KMS-11 (cell line): ENCODE results near the gene KAZN.

Experiments used
- H2AFZ ChIP-seq: fragments of 200-600 bp; sonication (generic); 2 replicates; pipeline ENCODE4 v1.6.1; 2016; ENCODE audit warnings: antibody characterized with exemption, mixed run types, low read depth
- H3K27ac ChIP-seq: fragments of 200-600 bp; sonication (generic); 2 replicates; pipeline ENCODE4 v1.6.1; 2016; ENCODE audit warnings: mild to moderate bottlenecking, mixed run types
- H3K27me3 ChIP-seq: fragments of 200-600 bp; sonication (generic); 2 replicates; pipeline ENCODE4 v1.6.1; 2017; ENCODE audit warnings: mild to moderate bottlenecking, low read depth, mixed run types, moderate library complexity; ENCODE audit not compliant: insufficient read depth
- H3K36me3 ChIP-seq: fragments of 200-600 bp; sonication (generic); 2 replicates; pipeline ENCODE4 v1.6.1; 2017; ENCODE audit warnings: mild to moderate bottlenecking, mixed run types; ENCODE audit not compliant: insufficient read depth
- H3K4me1 ChIP-seq: fragments of 200-600 bp; sonication (generic); 2 replicates; pipeline ENCODE4 v1.6.1; 2016; ENCODE audit warnings: mild to moderate bottlenecking, low read depth, mixed run types; ENCODE audit not compliant: poor library complexity, severe bottlenecking
- H3K4me2 ChIP-seq: fragments of 200-600 bp; sonication (generic); 2 replicates; pipeline ENCODE4 v1.7.0; 2016; ENCODE audit warnings: mild to moderate bottlenecking, mixed run types
- H3K4me3 ChIP-seq: fragments of 200-600 bp; sonication (generic); IDR thresholded peaks from 2 replicates; pipeline ENCODE4 v1.6.1; 2017; ENCODE audit warnings: low read depth, low read length, mixed read lengths; ENCODE audit not compliant: insufficient read depth
- H3K79me2 ChIP-seq: fragments of 200-600 bp; sonication (generic); 2 replicates; pipeline ENCODE4 v1.6.1; 2016; ENCODE audit warnings: low read depth, mixed run types; ENCODE audit not compliant: insufficient read depth
- H3K9ac ChIP-seq: fragments of 200-600 bp; sonication (generic); 2 replicates; pipeline ENCODE4 v1.6.1; 2016; ENCODE audit warnings: mild to moderate bottlenecking, mixed run types
- H4K20me1 ChIP-seq: fragments of 200-600 bp; sonication (generic); 2 replicates; pipeline ENCODE4 v1.6.1; 2016; ENCODE audit warnings: mild to moderate bottlenecking, mixed run types; ENCODE audit not compliant: insufficient read depth
- TF ChIP-seq, protein P1 (sequence below): fragments of 200-600 bp; sonication (generic); conservative IDR thresholded peaks from 2 replicates; pipeline ENCODE4 v1.6.1; 2017; ENCODE audit warnings: low read depth, mild to moderate bottlenecking, antibody characterized with exemption, low read length, moderate library complexity, mixed read lengths

KAZN gene

DNA sequence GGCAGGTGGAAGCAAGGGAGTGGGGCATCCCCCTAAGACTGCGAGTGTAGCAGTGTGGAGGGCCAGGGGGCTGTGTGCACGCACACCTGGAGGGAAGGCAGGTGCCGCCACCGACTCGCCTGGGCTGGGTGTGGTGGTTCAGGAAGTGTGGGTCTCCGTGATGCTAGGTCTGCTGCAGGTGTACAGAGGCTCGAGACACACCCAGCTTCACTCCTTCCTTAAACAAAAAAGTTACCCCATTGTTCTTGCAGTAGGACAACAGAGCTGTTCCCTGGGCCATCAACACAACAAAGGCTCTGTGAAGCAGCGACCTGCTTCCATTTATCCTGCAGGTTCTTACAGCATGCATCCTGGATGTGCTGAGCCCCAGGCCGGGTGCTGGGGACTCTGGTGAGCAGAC is 454.7 kb downstream of the KAZN start:
- TF ChIP-seq, protein P1, sequence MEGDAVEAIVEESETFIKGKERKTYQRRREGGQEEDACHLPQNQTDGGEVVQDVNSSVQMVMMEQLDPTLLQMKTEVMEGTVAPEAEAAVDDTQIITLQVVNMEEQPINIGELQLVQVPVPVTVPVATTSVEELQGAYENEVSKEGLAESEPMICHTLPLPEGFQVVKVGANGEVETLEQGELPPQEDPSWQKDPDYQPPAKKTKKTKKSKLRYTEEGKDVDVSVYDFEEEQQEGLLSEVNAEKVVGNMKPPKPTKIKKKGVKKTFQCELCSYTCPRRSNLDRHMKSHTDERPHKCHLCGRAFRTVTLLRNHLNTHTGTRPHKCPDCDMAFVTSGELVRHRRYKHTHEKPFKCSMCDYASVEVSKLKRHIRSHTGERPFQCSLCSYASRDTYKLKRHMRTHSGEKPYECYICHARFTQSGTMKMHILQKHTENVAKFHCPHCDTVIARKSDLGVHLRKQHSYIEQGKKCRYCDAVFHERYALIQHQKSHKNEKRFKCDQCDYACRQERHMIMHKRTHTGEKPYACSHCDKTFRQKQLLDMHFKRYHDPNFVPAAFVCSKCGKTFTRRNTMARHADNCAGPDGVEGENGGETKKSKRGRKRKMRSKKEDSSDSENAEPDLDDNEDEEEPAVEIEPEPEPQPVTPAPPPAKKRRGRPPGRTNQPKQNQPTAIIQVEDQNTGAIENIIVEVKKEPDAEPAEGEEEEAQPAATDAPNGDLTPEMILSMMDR, result no peak
- H2AFZ ChIP-seq, result no peak overlapping the region
- no peak overlapping the region for H3K9ac ChIP-seq
- no peaks in the 10 kb centered on the region for H3K79me2 ChIP-seq
- H3K4me1 ChIP-seq, result no peaks in the 10 kb centered on the region
- no peaks in the 10 kb centered on the region for H4K20me1 ChIP-seq
- no peak overlapping the region for H3K27ac ChIP-seq
- H3K4me3 ChIP-seq, result no peak overlapping the region
- no peaks in the 10 kb centered on the region for H3K36me3 ChIP-seq
- no peak overlapping the region for H3K4me2 ChIP-seq
- H3K27me3 ChIP-seq, result no peaks in the 10 kb centered on the region

DNA sequence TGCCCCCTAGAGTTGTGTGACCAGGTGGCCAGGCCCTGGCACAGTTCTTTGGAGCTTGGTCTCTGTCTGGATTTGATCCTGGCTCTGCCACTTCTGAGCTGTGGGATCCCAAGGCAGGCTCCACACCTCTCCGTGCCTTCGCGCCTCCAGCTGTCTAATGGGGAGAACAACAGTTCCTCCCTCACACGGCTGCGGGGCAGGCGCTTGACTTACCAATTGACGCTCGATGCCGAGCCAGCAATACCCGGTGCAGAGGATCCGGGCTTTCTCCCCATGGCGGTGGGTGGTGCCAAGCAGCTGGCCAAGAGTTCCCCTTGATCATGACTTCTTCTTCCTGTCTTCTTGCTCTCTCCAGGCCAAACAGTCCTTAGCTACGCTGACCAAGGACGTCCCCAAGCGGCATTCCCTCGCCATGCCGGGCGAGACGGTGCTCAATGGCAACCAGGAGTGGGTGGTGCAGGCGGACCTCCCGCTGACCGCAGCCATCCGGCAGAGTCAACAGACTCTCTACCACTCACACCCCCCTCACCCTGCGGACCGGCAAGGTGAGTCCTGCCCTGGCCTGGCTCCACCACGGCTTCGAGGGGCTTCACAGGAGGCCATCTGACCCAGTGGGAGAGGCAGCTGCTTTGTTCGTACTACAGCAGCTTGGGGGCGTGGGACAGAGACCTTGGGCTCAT is 457.4 kb downstream of the KAZN start:
- no peak overlapping the region for H3K27ac ChIP-seq
- no peaks in the 10 kb centered on the region for H3K4me1 ChIP-seq
- no peak overlapping the region for H3K4me2 ChIP-seq
- no peaks in the 10 kb centered on the region for H3K79me2 ChIP-seq
- no peak overlapping the region for H3K9ac ChIP-seq
- no peak overlapping the region for H3K4me3 ChIP-seq
- H3K27me3 ChIP-seq, result no peaks in the 10 kb centered on the region
- no peak overlapping the region for H2AFZ ChIP-seq
- no peaks in the 10 kb centered on the region for H3K36me3 ChIP-seq
- H4K20me1 ChIP-seq, result no peaks in the 10 kb centered on the region
- TF ChIP-seq, protein P1, result no peak

DNA sequence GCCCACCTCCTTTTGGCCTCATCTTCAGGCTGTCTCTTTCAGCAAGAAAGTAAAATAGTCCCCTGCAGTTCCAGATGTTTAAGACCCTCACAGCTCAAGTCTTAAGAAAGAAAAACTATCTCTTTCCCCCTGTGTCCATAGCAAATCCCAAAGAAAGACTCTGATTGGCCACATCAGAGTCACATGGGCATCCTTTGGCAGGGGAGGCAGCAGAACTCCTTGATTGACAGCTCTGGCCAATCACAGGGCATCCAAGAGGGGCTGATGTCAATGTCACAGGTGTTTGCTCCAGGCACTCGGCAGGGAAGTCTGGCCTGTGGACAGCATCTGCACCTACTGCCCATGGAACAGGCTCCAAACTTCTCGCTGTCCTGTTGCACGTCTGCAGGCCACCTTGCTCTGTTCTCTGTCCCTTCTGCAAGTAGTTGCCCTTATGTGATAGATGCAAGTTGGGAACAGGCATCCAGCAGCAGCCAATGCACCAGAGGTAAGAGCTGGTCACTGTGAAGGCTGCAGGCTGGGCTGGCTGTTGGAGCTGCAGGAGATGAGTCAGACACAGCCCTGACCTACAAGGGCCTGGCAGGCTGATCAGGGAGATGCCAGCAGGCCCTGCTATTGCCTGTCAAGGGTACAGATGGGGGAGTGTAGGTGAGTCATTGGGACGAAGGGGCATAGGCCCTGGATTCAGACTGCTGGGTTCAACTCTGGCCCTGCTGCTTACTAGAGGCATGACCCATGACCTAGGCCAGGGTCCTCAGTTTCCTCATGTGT is 458.2 kb downstream of the KAZN start:
- H3K36me3 ChIP-seq, result no peaks in the 10 kb centered on the region
- H3K79me2 ChIP-seq, result no peaks in the 10 kb centered on the region
- no peaks in the 10 kb centered on the region for H4K20me1 ChIP-seq
- TF ChIP-seq, protein P1, result no peak
- H3K4me3 ChIP-seq, result no peak overlapping the region
- H3K4me2 ChIP-seq, result no peak overlapping the region
- H3K9ac ChIP-seq, result no peak overlapping the region
- no peaks in the 10 kb centered on the region for H3K27me3 ChIP-seq
- no peak overlapping the region for H3K27ac ChIP-seq
- no peak overlapping the region for H2AFZ ChIP-seq
- H3K4me1 ChIP-seq, result no peaks in the 10 kb centered on the region

DNA sequence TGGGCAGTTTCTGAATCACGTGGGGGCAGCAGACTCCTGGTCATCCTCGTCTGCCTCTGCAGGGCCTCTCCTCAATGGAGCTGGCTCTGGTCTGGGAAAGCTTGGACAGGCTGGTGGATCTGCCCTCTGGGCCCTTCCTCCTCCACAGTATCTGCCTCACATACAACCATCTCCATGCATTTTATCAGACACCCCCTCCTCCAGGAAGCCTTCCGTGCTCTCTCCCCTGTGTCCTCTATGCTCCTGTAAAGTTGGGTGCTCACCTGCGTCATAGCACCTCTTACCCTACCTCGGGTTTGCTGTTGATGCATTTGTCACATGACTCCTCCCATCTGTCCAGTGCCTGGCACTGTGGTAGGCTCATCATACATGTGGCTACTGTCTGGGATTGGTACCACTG is 459.3 kb downstream of the KAZN start:
- H3K27me3 ChIP-seq, result no peaks in the 10 kb centered on the region
- TF ChIP-seq, protein P1, result no peak
- no peak overlapping the region for H3K27ac ChIP-seq
- no peak overlapping the region for H2AFZ ChIP-seq
- H3K4me2 ChIP-seq, result no peak overlapping the region
- H3K79me2 ChIP-seq, result no peaks in the 10 kb centered on the region
- H3K4me3 ChIP-seq, result no peak overlapping the region
- H3K36me3 ChIP-seq, result no peaks in the 10 kb centered on the region
- H4K20me1 ChIP-seq, result no peaks in the 10 kb centered on the region
- H3K9ac ChIP-seq, result no peak overlapping the region
- no peaks in the 10 kb centered on the region for H3K4me1 ChIP-seq
